Measurements from ENCODE around the gene RITA1.

RITA1 gene

DNA sequence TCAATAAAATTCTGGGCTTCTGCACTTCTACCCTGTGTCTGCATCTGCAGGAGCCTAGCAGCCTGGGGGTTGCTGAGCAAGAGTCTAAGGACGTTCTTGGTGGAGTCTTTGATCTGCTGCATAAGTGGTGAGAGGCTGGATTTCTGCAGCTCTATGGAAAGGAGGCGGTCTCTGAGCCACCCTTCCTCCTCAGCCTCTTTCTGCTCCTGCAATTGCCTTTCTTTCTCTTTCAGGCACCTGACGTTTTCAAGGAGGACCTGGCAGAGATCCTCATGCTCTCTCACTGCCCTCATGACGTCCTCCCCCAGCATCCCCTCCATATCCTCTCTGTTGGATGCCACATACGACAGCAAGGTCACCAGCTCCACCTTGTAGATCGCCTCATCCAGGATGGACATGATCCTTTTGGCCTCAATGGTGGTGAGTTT is 22.1 kb downstream of the RITA1 start:
- peak; percentile 8 for DNase-seq (ENCODE audit: low spot score)
- TF ChIP-seq, protein P1, sequence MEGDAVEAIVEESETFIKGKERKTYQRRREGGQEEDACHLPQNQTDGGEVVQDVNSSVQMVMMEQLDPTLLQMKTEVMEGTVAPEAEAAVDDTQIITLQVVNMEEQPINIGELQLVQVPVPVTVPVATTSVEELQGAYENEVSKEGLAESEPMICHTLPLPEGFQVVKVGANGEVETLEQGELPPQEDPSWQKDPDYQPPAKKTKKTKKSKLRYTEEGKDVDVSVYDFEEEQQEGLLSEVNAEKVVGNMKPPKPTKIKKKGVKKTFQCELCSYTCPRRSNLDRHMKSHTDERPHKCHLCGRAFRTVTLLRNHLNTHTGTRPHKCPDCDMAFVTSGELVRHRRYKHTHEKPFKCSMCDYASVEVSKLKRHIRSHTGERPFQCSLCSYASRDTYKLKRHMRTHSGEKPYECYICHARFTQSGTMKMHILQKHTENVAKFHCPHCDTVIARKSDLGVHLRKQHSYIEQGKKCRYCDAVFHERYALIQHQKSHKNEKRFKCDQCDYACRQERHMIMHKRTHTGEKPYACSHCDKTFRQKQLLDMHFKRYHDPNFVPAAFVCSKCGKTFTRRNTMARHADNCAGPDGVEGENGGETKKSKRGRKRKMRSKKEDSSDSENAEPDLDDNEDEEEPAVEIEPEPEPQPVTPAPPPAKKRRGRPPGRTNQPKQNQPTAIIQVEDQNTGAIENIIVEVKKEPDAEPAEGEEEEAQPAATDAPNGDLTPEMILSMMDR (IDR thresholded peaks at IDR 0.05; ENCODE audit: extremely low read depth, missing control alignments): no peak

DNA sequence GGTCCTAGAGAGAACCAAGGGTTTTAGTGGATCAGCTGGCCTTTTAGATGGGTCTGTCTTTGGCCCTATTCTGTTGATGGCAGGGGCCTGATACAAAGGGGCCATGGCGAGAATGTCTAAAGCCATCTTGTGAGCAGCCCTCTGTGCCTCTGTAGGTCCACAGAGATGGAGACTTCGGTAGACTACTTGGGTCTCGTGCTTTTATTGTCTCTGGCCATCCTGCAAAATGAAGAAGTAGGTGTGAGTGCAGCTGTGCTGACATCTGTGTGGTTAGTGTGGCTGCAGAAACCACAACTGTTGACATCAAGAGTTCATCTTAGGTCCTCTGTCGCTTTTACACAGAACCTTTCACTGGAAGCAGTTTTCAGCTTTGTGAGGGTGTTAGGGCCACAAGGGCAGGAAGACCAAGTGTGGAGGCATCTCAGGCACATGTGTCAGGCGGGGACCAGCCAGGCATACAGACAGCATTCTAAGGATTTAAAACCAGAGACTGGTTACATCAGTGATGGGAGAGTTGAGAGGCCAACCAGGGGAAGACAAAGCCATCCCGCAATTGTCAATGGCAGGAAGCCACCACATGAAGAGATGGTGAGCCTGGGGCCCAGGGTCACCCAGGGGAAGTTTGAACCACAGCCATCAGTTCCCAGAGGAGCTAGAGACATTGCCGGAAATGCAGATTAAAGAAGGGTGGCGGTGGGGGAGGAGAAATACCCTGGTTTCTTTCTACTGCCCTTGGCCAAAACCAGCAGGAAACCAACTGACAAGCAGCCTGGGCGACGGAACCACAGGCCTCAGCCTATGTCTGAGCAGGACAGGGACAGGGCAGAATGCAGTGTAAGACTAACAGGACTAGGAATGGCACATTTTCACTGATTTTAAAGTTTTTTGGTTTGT is 22.8 kb downstream of the RITA1 start:
- peak; percentile 82 for DNase-seq (ENCODE audit: low spot score)
- TF ChIP-seq, protein P1 (IDR thresholded peaks at IDR 0.05; ENCODE audit: extremely low read depth, missing control alignments): no peak

DNA sequence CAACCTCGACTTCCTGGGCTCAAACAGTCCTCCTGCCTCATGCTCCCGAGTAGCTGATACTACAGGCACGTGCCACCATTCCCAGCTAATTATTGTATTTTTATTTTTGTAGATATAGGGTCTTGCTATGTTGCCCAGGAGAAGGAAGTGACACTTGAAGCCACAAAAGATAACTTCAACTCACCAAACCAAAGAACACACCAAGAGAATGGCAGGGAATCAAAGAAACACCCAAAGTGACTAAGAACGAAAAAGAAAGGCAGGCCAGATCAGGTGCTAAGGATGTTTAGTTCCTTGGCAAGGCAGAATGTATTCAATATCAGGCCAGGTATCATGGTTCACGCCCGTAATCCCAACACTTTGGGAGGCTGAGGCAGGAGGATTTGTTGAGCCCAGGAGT is 25.6 kb downstream of the RITA1 start:
- TF ChIP-seq, protein P1 (IDR thresholded peaks at IDR 0.05; ENCODE audit: extremely low read depth, missing control alignments): no peak
- no peak for DNase-seq (ENCODE audit: low spot score)

DNA sequence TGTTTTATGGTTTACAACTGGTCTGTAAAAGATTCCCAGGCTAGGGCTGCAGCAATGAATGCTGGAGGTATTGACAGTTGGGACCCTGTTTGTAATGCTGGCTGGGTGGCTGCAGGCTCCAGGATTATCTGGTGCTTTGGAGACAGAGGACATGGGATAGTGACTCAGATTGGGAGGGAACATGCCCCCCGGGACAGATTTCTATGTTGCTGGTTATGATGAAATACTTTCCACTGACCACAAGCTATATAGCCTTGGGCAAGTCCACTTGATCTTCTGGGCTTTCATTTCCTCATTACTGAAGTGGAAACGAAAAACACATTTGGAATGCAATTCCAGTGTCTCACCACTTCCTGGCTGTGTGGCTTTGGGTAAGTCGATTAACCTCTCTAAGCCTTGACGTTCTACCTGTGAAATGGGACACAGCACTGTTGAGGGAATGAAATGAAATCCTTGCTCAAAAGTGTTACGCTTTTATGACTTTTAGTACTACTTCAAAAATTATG is 29.4 kb downstream of the RITA1 start:
- TF ChIP-seq, protein P1 (IDR thresholded peaks at IDR 0.05; ENCODE audit: extremely low read depth, missing control alignments): no peak

DNA sequence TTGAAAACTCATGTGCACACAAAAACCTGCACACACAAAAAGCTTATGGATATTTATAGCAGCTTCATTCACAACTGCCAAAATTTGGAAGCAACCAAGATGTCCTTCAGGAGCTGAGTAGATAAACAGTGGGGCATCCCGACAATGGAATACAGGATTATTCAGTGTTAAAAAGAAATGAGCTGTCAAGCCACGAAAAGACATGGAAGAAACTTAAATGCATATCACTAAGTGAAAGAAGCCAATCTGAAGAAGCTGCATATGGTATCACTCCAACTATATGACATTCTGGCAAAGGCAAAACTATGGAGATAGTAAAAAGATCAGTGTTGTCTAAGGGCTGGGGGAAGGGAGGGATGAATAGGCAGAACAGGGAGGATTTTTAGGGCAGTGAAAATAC is 30.5 kb downstream of the RITA1 start:
- DNase-seq (ENCODE audit: low spot score): no peak

More for the DNA sequence above, 29.4 kb downstream of the RITA1 start:
- no peak for DNase-seq (ENCODE audit: low spot score)

DNA sequence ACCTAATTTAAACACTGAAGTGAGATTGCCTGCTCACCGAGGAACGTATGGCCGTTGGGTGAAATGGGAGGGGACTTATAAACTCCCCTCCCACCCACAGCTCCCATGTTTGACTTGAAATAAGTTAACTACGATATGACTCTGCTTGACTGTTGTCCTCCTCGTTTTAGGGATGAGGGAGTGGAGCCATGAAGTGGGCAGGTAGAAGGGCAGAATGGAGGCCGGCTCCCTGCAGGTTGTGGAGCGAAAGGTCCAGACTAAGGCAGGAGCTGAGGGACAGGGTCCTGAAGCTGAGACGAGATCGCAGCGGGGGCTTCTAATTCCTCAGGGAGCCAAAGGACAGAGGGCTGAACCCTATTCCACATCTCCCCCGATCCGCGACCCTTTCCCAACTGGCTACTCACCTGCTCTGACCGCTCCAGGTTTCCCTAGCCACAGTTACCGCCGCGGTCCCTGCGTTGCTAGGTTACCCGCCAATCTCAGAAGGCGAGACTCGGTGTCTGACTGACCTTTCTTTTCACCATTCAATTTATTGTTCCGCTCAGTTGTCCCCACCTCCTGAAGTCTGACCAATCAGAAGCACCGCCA is 35.2 kb downstream of the RITA1 start:
- DNase-seq (ENCODE audit: low spot score): no peak
- TF ChIP-seq, protein P1 (IDR thresholded peaks at IDR 0.05; ENCODE audit: extremely low read depth, missing control alignments): no peak

More for the DNA sequence above, 30.5 kb downstream of the RITA1 start:
- TF ChIP-seq, protein P1 (IDR thresholded peaks at IDR 0.05; ENCODE audit: extremely low read depth, missing control alignments): no peak
